Measurements from ENCODE around the gene ABTB2. TPM values are rescaled to one million over a fixed set of nuclear protein-coding genes. Genes with fewer than 3 reads are reported as not detected.
A peak's percentile ranks its signal among the peaks of the same experiment; 100 is the strongest.

Gene ABTB2
- total and polyA plus RNA-seq, 9 of the 15 experiments (the other 6 are each of a cell fraction or from before 2014, with no cell fraction given): 0.03 to 0.18 (median 0.12) TPM; not detected in 2

- TF ChIP-seq FOXK1 (CRISPR knock-in tag; IDR thresholded peaks at IDR 0.05; ENCODE audit: borderline replicate concordance): no peak
- TF ChIP-seq TAF9B (IDR thresholded peaks at IDR 0.05; ENCODE audit: partially characterized antibody): no peak
- no peak for TF ChIP-seq ZBED1 (IDR thresholded peaks at IDR 0.05)
- no peak for TF ChIP-seq TAF15 (IDR thresholded peaks at IDR 0.05; ENCODE audit: low read depth, low read length)
- TF ChIP-seq CREB5 (CRISPR knock-in tag; IDR thresholded peaks at IDR 0.05): no peak
- TF ChIP-seq SRSF9 (IDR thresholded peaks at IDR 0.05; ENCODE audit: borderline replicate concordance, low read depth, low read length): no peak
- TF ChIP-seq ZNF140 (CRISPR knock-in tag; IDR thresholded peaks at IDR 0.05): no peak
- 0 out of 2 replicates have a peak, but pooled peaks have one; percentile 5 for TF ChIP-seq ARID1B (IDR thresholded peaks at IDR 0.05)
- no peak for TF ChIP-seq NFYB (IDR thresholded peaks at IDR 0.05; ENCODE audit: extremely low read depth, insufficient read length)
- no peak for TF ChIP-seq HMGN3 (IDR thresholded peaks at IDR 0.05; ENCODE audit: borderline replicate concordance, extremely low read depth, insufficient read length, low read depth, low read length)
- no peak for TF ChIP-seq ZNF445 (CRISPR knock-in tag; IDR thresholded peaks at IDR 0.05; ENCODE audit: low read depth)
- no peak for TF ChIP-seq DIDO1 (tag; IDR thresholded peaks at IDR 0.05; ENCODE audit: low read depth)
- TF ChIP-seq ESRRB (CRISPR knock-in tag; IDR thresholded peaks at IDR 0.05; ENCODE audit: borderline replicate concordance): no peak
- TF ChIP-seq ZBTB5 (IDR thresholded peaks at IDR 0.05): no peak
- TF ChIP-seq CBFA2T2 (conservative IDR thresholded peaks at IDR 0.05): no peak
- TF ChIP-seq FIP1L1 (IDR thresholded peaks at IDR 0.05; ENCODE audit: low read depth, low read length, poor library complexity, severe bottlenecking): no peak
- TF ChIP-seq SMC3 (conservative IDR thresholded peaks at IDR 0.05; ENCODE audit: insufficient read depth, low read depth, low read length): peak; percentile 86
- no peak for TF ChIP-seq MLX (CRISPR knock-in tag; conservative IDR thresholded peaks at IDR 0.05)
- no peak for TF ChIP-seq GTF2B (IDR thresholded peaks at IDR 0.05; ENCODE audit: extremely low read depth, insufficient read length)
- TF ChIP-seq ZNF121 (CRISPR knock-in tag; conservative IDR thresholded peaks at IDR 0.05): no peak
Measured at GRCh38 chr11:34358728-34359547, 1.1 kb upstream of the ABTB2 start (continued).

Data from K562 (cell line).